ENCODE data around the gene SLC16A6. TPM values are rescaled to one million over a fixed set of nuclear protein-coding genes. Genes with fewer than 3 reads are reported as not detected.

SLC16A6 gene
- total and polyA plus RNA-seq, 10 donors = 1.5 to 8.7 (median 5.9) TPM

DNA sequence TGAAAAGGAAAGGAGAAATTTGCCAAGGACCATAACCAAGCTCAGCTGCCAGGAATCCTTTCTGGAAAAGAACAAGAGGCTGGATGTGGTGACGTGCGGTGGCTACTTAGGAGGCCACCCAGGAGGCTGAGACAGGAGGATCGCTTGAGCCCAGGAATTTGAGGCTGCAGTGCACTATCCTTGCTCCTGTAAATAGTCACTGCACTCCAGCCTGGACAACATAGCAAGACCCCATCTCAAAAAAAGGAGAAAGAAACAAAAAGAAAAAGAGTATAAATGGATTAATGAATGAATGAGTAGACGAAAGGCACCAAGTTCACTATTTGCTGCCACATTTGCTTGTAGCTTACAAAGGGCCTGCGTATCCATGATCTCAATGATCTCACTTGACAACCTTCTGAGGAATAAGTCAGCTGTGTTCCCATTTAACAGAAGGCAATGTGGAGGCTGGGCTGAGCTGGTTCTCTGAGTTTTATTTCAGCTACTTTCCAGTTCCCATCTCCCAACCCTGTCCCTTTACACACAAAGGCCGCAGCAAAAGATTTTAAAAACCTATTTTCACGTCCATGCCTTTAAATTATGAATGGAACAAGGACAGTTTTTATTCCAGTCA is 30.1 kb upstream of the SLC16A6 start:
- intact Hi-C loops (cut with DNase I; ENCODE audit: low total_unique reads) = no loop called here

GRCh38 chr17:68320311-68320865 is 29.5 kb upstream of the SLC16A6 start:
- Histone ChIP-seq H3K27ac (no peak overlapping the region), H3K27me3 (replicated peaks in 1 of 7) (no peaks in the 10 kb centered on the region), H3K4me1 (peaks cover 0 to 46% (median 12%) of the 10 kb centered on the region in 6 donors), H3K4me3 (no peak overlapping the region), H3K36me3 (no peaks in the 10 kb centered on the region), H3K9me3 (no peaks in the 10 kb centered on the region)
- no peak for DNase-seq
- WGBS, 5 donors = 70 to 80% (median 77%) methylated on average over 5 of the region's 5 CpGs
- TF ChIP-seq POLR2AphosphoS5 (IDR thresholded peaks at IDR 0.05) (no peak), POLR2A (IDR thresholded peaks at IDR 0.05) (no peak)
- TF ChIP-seq, protein P1, sequence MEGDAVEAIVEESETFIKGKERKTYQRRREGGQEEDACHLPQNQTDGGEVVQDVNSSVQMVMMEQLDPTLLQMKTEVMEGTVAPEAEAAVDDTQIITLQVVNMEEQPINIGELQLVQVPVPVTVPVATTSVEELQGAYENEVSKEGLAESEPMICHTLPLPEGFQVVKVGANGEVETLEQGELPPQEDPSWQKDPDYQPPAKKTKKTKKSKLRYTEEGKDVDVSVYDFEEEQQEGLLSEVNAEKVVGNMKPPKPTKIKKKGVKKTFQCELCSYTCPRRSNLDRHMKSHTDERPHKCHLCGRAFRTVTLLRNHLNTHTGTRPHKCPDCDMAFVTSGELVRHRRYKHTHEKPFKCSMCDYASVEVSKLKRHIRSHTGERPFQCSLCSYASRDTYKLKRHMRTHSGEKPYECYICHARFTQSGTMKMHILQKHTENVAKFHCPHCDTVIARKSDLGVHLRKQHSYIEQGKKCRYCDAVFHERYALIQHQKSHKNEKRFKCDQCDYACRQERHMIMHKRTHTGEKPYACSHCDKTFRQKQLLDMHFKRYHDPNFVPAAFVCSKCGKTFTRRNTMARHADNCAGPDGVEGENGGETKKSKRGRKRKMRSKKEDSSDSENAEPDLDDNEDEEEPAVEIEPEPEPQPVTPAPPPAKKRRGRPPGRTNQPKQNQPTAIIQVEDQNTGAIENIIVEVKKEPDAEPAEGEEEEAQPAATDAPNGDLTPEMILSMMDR (IDR thresholded peaks at IDR 0.05 in 8 of 11, conservative IDR thresholded peaks at IDR 0.05 in 3 of 11) = no peak
- intact Hi-C loops (cut with DNase I; ENCODE audit: low total_unique reads) = no loop called here

More for the DNA sequence above, 30.1 kb upstream of the SLC16A6 start:
- TF ChIP-seq POLR2AphosphoS5 (IDR thresholded peaks at IDR 0.05) (no peak), POLR2A (IDR thresholded peaks at IDR 0.05) (no peak)
- TF ChIP-seq, protein P1 (IDR thresholded peaks at IDR 0.05 in 8 of 11, conservative IDR thresholded peaks at IDR 0.05 in 3 of 11) = no peak
- Histone ChIP-seq H3K27ac (no peak overlapping the region), H3K4me1 (peaks cover 0 to 39% (median 9%) of the 10 kb centered on the region in 6 donors), H3K27me3 (replicated peaks in 1 of 7) (no peaks in the 10 kb centered on the region), H3K9me3 (no peaks in the 10 kb centered on the region), H3K36me3 (no peaks in the 10 kb centered on the region), H3K4me3 (no peak overlapping the region)
- WGBS, 5 donors = 96 to 97% (median 97%) methylated on average over 7 of the region's 7 CpGs
- DNase-seq = no peak

DNA sequence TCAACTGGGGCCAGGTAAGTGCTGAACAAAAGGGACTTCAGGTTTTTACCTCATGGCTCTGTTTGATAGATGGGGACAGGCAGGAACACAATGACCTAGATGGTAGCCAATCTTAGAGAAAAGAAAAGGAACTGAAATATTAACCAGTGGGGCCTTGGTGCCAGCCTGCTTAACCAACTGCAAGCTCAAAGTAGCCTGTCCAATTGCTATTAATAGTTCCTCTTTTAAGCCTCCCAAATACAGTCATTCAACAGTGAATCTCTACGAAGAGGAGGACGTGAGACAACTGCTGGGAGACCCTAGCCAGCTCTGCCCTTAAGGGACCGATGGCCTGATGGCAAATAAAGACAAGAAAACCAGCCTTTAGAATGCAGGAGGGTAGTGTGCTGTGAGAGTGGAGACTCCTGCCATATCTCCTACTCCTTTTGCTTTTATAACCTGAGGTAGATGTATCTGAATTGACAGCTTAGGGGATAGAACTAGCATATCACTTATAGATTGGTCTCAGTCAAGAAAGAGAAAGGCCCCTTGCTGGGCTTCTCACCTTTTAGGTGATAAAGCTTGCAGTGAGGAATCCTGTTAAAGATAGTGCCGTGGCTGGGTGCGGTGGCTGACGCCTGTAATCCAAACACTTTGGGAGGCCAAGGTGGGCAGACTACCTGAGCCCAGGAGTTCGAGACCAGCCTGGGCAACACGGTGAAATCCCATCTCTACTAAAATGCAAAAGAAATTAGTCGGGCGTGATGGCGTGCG is 28.7 kb upstream of the SLC16A6 start:
- intact Hi-C loops (cut with DNase I; ENCODE audit: low total_unique reads) = no loop called here
- Histone ChIP-seq H3K4me3 (no peak overlapping the region), H3K9me3 (no peaks in the 10 kb centered on the region), H3K27ac (peak overlapping the region in 2 of 8 donors; percentile 35 to 48), H3K36me3 (no peaks in the 10 kb centered on the region), H3K27me3 (replicated peaks in 1 of 7) (no peaks in the 10 kb centered on the region), H3K4me1 (peaks cover 7 to 54% (median 20%) of the 10 kb centered on the region in 6 donors)
- WGBS, 5 donors = 82 to 90% (median 84%) methylated on average over 12 of the region's 12 CpGs
- TF ChIP-seq POLR2AphosphoS5 (IDR thresholded peaks at IDR 0.05) = no peak
- no peak for DNase-seq

DNA sequence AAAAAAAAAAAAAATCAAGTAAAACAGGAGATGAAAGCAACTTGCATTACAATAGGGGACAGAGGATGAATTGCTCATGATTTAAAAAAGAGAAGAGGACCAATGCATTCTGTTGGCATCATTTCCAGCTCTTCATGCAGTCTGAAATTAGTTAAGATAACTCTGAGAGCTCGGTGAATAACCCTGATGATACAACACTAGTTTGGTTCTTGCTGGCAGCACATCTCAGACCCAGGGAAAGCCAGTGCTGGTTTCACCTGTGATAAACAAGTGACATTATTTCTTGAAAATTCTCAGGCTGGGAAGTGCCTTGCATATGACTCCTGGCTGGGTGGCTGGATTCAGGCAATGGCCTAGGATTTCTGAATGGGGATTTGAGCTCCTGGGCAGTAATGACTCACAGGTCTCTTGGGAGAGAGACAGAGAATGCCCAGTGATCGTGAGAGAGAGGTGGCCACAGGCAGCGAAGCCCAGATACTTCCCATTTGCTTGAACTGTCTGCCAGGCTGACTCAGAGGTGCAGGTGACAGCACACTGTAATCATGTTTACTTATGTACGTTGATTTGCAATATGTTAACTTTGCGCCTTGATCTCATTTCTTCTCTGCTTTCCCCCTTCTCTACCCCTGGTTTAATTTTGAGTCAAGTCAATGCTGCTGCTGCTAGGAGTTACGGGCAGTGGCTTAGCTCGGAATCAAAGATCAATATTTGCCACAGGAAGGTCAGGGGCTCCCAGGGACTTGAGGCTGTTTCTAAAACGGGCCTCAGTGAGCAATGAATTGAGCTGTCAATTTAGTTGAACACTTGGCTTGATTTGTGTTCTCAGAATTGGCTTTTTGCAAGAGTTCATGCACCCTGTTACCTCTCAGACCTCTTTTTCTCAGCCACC is 27.4 kb upstream of the SLC16A6 start:
- WGBS, 5 donors = 75 to 84% (median 80%) methylated on average over 8 of the region's 8 CpGs
- TF ChIP-seq, protein P1 (IDR thresholded peaks at IDR 0.05 in 8 of 11, conservative IDR thresholded peaks at IDR 0.05 in 3 of 11) = no peak
- TF ChIP-seq POLR2AphosphoS5 (IDR thresholded peaks at IDR 0.05) (no peak), POLR2A (IDR thresholded peaks at IDR 0.05) (no peak)

More for the DNA sequence above, 27.4 kb upstream of the SLC16A6 start:
- no peak for DNase-seq
- no peaks in the 10 kb centered on the region for H3K27me3 ChIP-seq (replicated peaks in 1 of 7)
- no peaks in the 10 kb centered on the region for H3K9me3 ChIP-seq
- peak overlapping the region in 2 of 8 donors; percentile 35 to 48 for H3K27ac ChIP-seq
- peaks cover 9 to 66% (median 28%) of the 10 kb centered on the region in 6 donors for H3K4me1 ChIP-seq
- no peaks in the 10 kb centered on the region for H3K36me3 ChIP-seq
- no peak overlapping the region for H3K4me3 ChIP-seq
- intact Hi-C loops (cut with DNase I; ENCODE audit: low total_unique reads) = no loop called here

All from spleen (tissue), 11 donors.